ENCODE data around the gene UNC5B. TPM values are rescaled to one million over a fixed set of nuclear protein-coding genes. Genes with fewer than 3 reads are reported as not detected.
A peak's percentile ranks its signal among the peaks of the same experiment; 100 is the strongest.

The UNC5B gene
- total and polyA plus RNA-seq, 2 donors from 2014 or later: 5.5 to 22.6 TPM

DNA sequence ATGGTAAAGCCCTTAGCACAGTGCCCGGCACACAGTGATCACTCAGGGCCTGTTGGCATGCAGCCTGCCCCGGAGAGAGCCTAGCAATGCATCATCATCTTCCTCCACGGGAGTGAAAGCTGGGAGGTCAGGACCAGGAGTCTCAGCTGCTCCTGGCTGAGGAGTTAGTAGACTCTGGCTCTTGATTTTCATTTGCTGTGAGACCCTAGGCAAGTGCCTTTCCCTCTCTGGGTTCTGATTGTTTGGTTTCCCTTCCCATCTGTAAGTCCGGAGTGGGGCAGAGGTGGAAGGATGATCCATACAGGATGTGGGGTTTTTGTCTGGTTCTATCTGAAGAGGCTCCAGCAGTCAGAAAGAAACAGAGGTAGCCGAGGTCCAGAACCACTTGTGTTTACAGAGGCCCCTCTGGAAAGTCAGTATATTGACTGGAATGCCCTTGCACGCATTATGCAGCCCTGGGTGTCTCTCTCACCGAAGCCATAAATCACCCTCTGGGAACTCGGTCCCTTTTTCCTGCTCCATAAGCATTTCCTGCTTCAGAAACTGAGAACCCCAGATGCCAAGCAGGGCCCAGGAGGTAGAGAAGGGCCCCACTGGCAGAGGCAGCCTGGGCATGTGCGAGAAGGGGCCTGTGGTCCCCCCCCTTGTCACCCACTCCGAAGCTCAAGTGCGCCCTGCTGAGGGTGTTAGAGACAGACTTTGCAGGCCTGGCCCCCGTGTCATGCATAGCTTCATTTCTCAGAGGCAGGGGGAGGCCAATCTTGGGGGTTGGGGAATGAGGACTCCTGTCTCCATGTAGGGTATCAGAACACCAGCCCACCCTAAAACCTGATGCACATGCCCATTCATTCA is 8.5 kb downstream of the UNC5B start:
- FAIRE-seq (no peak), DNase-seq (peak in 3 of 5 donors; percentile 23 to 44 (median 26))
- Histone ChIP-seq H3K9ac (ENCODE audit: low read length in 3 of 3) (no peak overlapping the region), H3K4me3 (ENCODE audit: low read length in 3 of 3) (no peak overlapping the region), H3K9me3 (ENCODE audit: control insufficient read depth in 2 of 3, insufficient read depth in 1 of 3, low read length in 3 of 3) (no peaks in the 10 kb centered on the region), H3K27ac (ENCODE audit: low read depth in 2 of 2, low read length in 2 of 2) (no peak overlapping the region), H3K27me3 (ENCODE audit: control insufficient read depth, insufficient read depth, low read length) (no peaks in the 10 kb centered on the region), H3K36me3 (ENCODE audit: control insufficient read depth in 2 of 3, insufficient read depth in 3 of 3, low read length in 3 of 3) (no peaks in the 10 kb centered on the region), H3K4me1 (ENCODE audit: control insufficient read depth in 2 of 3, insufficient read depth in 2 of 3, low read depth in 1 of 3, low read length in 3 of 3) (peaks cover 0 to 28% (median 7%) of the 10 kb centered on the region in 3 donors)
- TF ChIP-seq, protein P1, sequence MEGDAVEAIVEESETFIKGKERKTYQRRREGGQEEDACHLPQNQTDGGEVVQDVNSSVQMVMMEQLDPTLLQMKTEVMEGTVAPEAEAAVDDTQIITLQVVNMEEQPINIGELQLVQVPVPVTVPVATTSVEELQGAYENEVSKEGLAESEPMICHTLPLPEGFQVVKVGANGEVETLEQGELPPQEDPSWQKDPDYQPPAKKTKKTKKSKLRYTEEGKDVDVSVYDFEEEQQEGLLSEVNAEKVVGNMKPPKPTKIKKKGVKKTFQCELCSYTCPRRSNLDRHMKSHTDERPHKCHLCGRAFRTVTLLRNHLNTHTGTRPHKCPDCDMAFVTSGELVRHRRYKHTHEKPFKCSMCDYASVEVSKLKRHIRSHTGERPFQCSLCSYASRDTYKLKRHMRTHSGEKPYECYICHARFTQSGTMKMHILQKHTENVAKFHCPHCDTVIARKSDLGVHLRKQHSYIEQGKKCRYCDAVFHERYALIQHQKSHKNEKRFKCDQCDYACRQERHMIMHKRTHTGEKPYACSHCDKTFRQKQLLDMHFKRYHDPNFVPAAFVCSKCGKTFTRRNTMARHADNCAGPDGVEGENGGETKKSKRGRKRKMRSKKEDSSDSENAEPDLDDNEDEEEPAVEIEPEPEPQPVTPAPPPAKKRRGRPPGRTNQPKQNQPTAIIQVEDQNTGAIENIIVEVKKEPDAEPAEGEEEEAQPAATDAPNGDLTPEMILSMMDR (IDR thresholded peaks at IDR 0.05; ENCODE audit: borderline replicate concordance, extremely low read depth, insufficient read depth): no peak
- intact Hi-C loops (cut with DNase I): no loop called here

DNA sequence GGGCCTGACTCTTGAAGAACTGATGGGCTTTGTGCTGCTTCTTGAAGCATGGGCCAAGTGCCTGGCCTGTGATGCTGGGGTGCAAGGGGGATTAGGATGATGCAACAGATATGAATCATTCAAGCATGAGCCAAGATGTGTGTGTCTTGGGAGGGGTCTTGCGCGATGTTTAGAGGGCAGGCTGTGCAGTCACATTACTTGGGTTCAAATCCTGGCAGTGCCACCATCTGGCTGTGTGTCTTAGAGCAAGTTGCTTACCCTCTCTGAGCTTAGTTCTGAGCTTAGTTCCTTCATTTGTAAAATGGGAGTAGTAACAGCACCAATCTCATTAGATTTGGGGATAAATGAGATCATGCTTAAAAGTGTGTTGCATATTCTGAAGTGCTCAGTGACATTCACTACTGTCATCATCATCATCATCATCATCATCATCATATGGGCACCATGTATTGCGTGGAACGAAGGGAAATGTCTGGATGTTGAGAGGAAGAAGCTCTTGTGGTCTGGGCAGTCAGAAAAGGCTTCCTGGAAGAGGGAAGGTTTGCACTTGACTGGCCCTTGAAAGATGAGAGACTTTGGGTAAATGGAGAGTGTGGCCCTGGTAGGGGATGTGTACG is 9.3 kb downstream of the UNC5B start:
- Histone ChIP-seq H3K4me3 (ENCODE audit: low read length in 3 of 3) (no peak overlapping the region), H3K36me3 (ENCODE audit: control insufficient read depth in 2 of 3, insufficient read depth in 3 of 3, low read length in 3 of 3) (no peaks in the 10 kb centered on the region), H3K4me1 (ENCODE audit: control insufficient read depth in 2 of 3, insufficient read depth in 2 of 3, low read depth in 1 of 3, low read length in 3 of 3) (peaks cover 0 to 21% (median 0%) of the 10 kb centered on the region in 3 donors), H3K9me3 (ENCODE audit: control insufficient read depth in 2 of 3, insufficient read depth in 1 of 3, low read length in 3 of 3) (no peaks in the 10 kb centered on the region), H3K27me3 (ENCODE audit: control insufficient read depth, insufficient read depth, low read length) (no peaks in the 10 kb centered on the region), H3K27ac (ENCODE audit: low read depth in 2 of 2, low read length in 2 of 2) (no peak overlapping the region), H3K9ac (ENCODE audit: low read length in 3 of 3) (no peak overlapping the region)
- intact Hi-C loops (cut with DNase I): no loop called here
- DNase-seq (peak in 1 of 5 donors; percentile 36), FAIRE-seq (no peak)
- TF ChIP-seq, protein P1 (IDR thresholded peaks at IDR 0.05; ENCODE audit: borderline replicate concordance, extremely low read depth, insufficient read depth): no peak

DNA sequence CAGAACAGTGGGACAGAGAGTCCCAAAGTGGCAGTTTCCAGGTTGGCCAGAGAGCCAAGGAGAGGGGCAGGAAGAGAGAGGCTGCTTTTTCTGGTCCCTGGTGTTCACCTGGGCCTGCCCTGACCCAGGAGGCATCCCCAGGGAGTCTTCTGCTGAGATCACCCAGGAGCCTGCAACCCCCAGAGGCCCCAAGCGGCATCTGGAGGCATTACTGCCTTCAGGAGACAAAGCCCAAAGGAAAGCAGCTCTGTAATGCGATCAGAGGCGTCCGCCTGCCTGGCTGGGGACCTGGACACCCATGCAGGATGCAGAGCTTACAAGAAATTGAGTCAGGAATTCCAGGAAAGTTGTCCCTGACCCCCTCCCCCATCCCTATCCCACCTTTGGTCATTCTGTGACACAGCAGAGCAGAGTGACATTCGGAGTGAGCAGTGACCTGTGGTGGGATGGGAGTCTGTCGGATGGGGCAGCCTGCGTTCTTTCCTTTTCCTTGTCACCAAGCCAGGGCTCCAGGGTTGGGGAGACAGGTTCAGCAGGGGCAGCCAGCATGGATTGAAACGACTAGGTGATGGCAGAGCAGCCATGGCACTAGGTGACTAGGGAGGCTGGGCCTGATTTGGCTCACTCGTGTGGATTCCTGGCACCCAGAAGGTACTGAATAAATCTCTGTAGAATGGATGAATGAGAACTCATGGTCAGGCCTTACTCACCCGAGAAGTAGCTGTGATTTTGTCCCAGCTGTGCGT is 10.4 kb downstream of the UNC5B start:
- intact Hi-C loops (cut with DNase I): no loop called here
- peaks cover 0 to 17% (median 0%) of the 10 kb centered on the region in 3 donors for H3K4me1 ChIP-seq (ENCODE audit: control insufficient read depth in 2 of 3, insufficient read depth in 2 of 3, low read depth in 1 of 3, low read length in 3 of 3)
- no peak overlapping the region for H3K27ac ChIP-seq (ENCODE audit: low read depth in 2 of 2, low read length in 2 of 2)
- H3K36me3 ChIP-seq (ENCODE audit: control insufficient read depth in 2 of 3, insufficient read depth in 3 of 3, low read length in 3 of 3): no peaks in the 10 kb centered on the region
- H3K27me3 ChIP-seq (ENCODE audit: control insufficient read depth, insufficient read depth, low read length): no peaks in the 10 kb centered on the region
- FAIRE-seq (no peak), DNase-seq (peak in 4 of 5 donors; percentile 51 to 69 (median 62))
- no peaks in the 10 kb centered on the region for H3K9me3 ChIP-seq (ENCODE audit: control insufficient read depth in 2 of 3, insufficient read depth in 1 of 3, low read length in 3 of 3)
- TF ChIP-seq, protein P1 (IDR thresholded peaks at IDR 0.05; ENCODE audit: borderline replicate concordance, extremely low read depth, insufficient read depth): no peak
- H3K9ac ChIP-seq (ENCODE audit: low read length in 3 of 3): no peak overlapping the region
- H3K4me3 ChIP-seq (ENCODE audit: low read length in 3 of 3): no peak overlapping the region

Data from kidney (tissue), 14 donors.